HepG2 (cell line): ENCODE measurements around the gene CREBBP. TPM values are rescaled to one million over a fixed set of nuclear protein-coding genes. Genes with fewer than 3 reads are reported as not detected.

Experiments
- ATAC-seq: fragments of 200-7000 bp; cut with Tn5 transposase; 3 replicates; pipeline ENCODE4 v1.9.1; 2020; ENCODE audit warnings: mild to moderate bottlenecking, moderate library complexity
- BruUV-seq: library from RNA; stranded (reverse); fragments of 400-500 nt; replicated peaks from 2 replicates; lab custom pipeline; 2021; lab: Mats Ljungman, UMichigan
- CTCF ChIA-PET: fragments of 300-600 bp; formaldehyde crosslinking; extraction: SDS; loops from one replicate; lab custom pipeline; 2021; ENCODE audit warnings: low total read pairs, inconsistent platforms, low intra/inter-chr PET ratio; lab: Yijun Ruan, JAX
- POLR2A ChIA-PET: fragments of 350-600 bp; sonication (Branson Sonifier 250); formaldehyde crosslinking; loops from one replicate; lab custom pipeline; 2020; ENCODE audit warnings: antibody characterized with exemption, inconsistent platforms; lab: Yijun Ruan, JAX
- DNase-seq: peaks from one replicate; pipeline ENCODE4 v3.0.0-alpha.2; 2015; ENCODE audit warnings: low spot score
- FAIRE-seq: peaks from 3 replicates; lab custom pipeline; 2011; peaks lifted over from hg19 to GRCh38; lab: Jason Lieb, UNC
- H2AFZ ChIP-seq: one replicate; pipeline ENCODE4 v1.6.1; 2011; ENCODE audit warnings: low read length, inconsistent platforms
- H3K27ac ChIP-seq: fragments of 300-600 bp; 3 replicates; pipeline ENCODE4 v1.8.0; 2011; ENCODE audit warnings: mixed run types, mild to moderate bottlenecking, mixed read lengths, low read length, inconsistent platforms; ENCODE audit not compliant: insufficient read depth; ENCODE audit errors: extremely low read length
- H3K27me3 ChIP-seq, 2 experiments: fragments of 200-600 bp in 1 of 2; 2 replicates in 1 of 2; 3 replicates in 1 of 2; pipeline versions ENCODE4 v1.6.0 to v1.8.0; 2011; ENCODE audit warnings: low read length in 2 of 2, mild to moderate bottlenecking in 2 of 2, moderate library complexity in 2 of 2, inconsistent platforms in 1 of 2; ENCODE audit not compliant: insufficient read depth in 2 of 2, control insufficient read depth in 1 of 2
- H3K36me3 ChIP-seq, 2 experiments: fragments of 200-600 bp in 1 of 2; replicated peaks in 1 of 2; 2 replicates in 1 of 2; 3 replicates in 1 of 2; pipeline versions ENCODE4 v1.5.1 to v1.8.0; 2011; ENCODE audit warnings: low read length in 2 of 2, inconsistent platforms in 1 of 2; ENCODE audit not compliant: insufficient read depth in 2 of 2, control insufficient read depth in 1 of 2
- H3K4me1 ChIP-seq: 2 replicates; pipeline ENCODE4 v1.5.1; 2012; ENCODE audit warnings: low read length, inconsistent platforms; ENCODE audit not compliant: insufficient read depth
- H3K4me2 ChIP-seq: 2 replicates; pipeline ENCODE4 v1.6.0; 2011; ENCODE audit warnings: low read depth, low read length, inconsistent platforms
- H3K4me3 ChIP-seq, 3 experiments: fragments of 200-600 bp in 1 of 3; sonication (generic), shearing (Covaris generic) in 1 of 3; replicated peaks in 1 of 3; 2 replicates each; pipeline ENCODE4 v1.5.1; 2011 to 2016; ENCODE audit warnings: low read length in 3 of 3, inconsistent platforms in 2 of 3, low read depth in 2 of 3, mild to moderate bottlenecking in 2 of 3, control low read depth in 1 of 3, mixed read lengths in 1 of 3; ENCODE audit not compliant: insufficient read depth in 1 of 3
- H3K79me2 ChIP-seq: one replicate; pipeline ENCODE4 v1.6.1; 2011; ENCODE audit warnings: low read length, inconsistent platforms; ENCODE audit not compliant: insufficient read depth
- H3K9ac ChIP-seq: 2 replicates; pipeline ENCODE4 v1.6.0; 2011; ENCODE audit warnings: mild to moderate bottlenecking, low read depth, low read length, inconsistent platforms; ENCODE audit not compliant: insufficient read depth
- H3K9me3 ChIP-seq: 2 replicates; pipeline ENCODE4 v1.5.1; 2012; ENCODE audit warnings: mild to moderate bottlenecking, low read length
- H4K20me1 ChIP-seq: 2 replicates; pipeline ENCODE4 v1.6.0; 2011; ENCODE audit warnings: inconsistent platforms, mild to moderate bottlenecking, low read length, moderate library complexity; ENCODE audit not compliant: insufficient read depth
- ELF1 ChIP-seq: sonication (generic); formaldehyde crosslinking; IDR thresholded peaks from 2 replicates; pipeline ENCODE4 v1.4.0; 2020; ENCODE audit warnings: missing genetic modification reagents
- JDP2 ChIP-seq: sonication (generic); formaldehyde crosslinking; IDR thresholded peaks from 2 replicates; pipeline ENCODE4 v1.8.1; 2022; ENCODE audit warnings: missing genetic modification reagents, borderline replicate concordance
- MTA1 ChIP-seq: sonication (generic); formaldehyde crosslinking; IDR thresholded peaks from 2 replicates; pipeline ENCODE4 v1.4.0; 2020; ENCODE audit warnings: missing genetic modification reagents, mild to moderate bottlenecking, borderline replicate concordance
- MTF1 ChIP-seq: sonication (generic); formaldehyde crosslinking; IDR thresholded peaks from 2 replicates; pipeline ENCODE4 v1.5.0; 2020; ENCODE audit warnings: missing genetic modification reagents
- POGZ ChIP-seq: sonication (generic); formaldehyde crosslinking; IDR thresholded peaks from 2 replicates; pipeline ENCODE4 v1.4.0; 2020; ENCODE audit warnings: mild to moderate bottlenecking, missing genetic modification reagents
- SIX1 ChIP-seq: sonication (generic); formaldehyde crosslinking; IDR thresholded peaks from 2 replicates; pipeline ENCODE4 v1.4.0; 2020; ENCODE audit warnings: missing genetic modification reagents, borderline replicate concordance
- ZBTB38 ChIP-seq: sonication (generic); formaldehyde crosslinking; IDR thresholded peaks from 2 replicates; pipeline ENCODE4 v1.5.1; 2020; ENCODE audit warnings: mild to moderate bottlenecking, missing genetic modification reagents
- ZBTB40 ChIP-seq, 2 experiments: fragments of 450-650 bp in 1 of 2; sonication (generic) in 1 of 2; formaldehyde crosslinking in 1 of 2; IDR thresholded peaks; 2 replicates each; pipeline versions ENCODE4 v1.6.1 to v1.8.0; 2016 to 2022; ENCODE audit warnings: antibody characterized with exemption in 1 of 2, mild to moderate bottlenecking in 1 of 2, missing genetic modification reagents in 1 of 2
- ZBTB7A ChIP-seq: sonication (generic); formaldehyde crosslinking; IDR thresholded peaks from 2 replicates; pipeline ENCODE4 v1.8.0; 2022; ENCODE audit warnings: mild to moderate bottlenecking, missing genetic modification reagents
- ZNF552 ChIP-seq: sonication (generic); formaldehyde crosslinking; IDR thresholded peaks from 2 replicates; pipeline ENCODE4 v1.9.0; 2022; ENCODE audit warnings: missing genetic modification reagents, mild to moderate bottlenecking, borderline replicate concordance
- WGBS: methylation state at CpG from one replicate; pipeline ENCODE4 v1.1.6; 2017; ENCODE audit warnings: low lambda C conversion rate; 5-methylcytosine and 5-hydroxymethylcytosine counted together
- in situ Hi-C: cut with HindIII; loops from 2 replicates; pipeline ENCODE4 v1.10.0; 2017; ENCODE audit warnings: low pct_unique_long_range_greater_than_20kb; ENCODE audit not compliant: extremely low pct_ligation_motif_present
- intact Hi-C: fragments of 100-400 bp; cut with micrococcal nuclease; formaldehyde crosslinking; loops from one replicate; pipeline ENCODE4 v1.10.0; 2022; ENCODE audit not compliant: unreplicated experiment
- polyA plus RNA-seq, 8 experiments: library from polyadenylated mRNA; depleted of rRNA in 3 of 8; stranded (reverse) in 7 of 8; unstranded in 1 of 8; fragments of >200 nt; fragmentation: Illumina TruSeq in 4 of 8; extraction: Trizol in 4 of 8; gene quantifications; 2 replicates each; pipeline versions ENCODE4 v1.2.1 to v1.2.3, GENCODE V29; 2011 to 2016; ENCODE audit warnings: low read depth in 4 of 8, missing spikeins in 1 of 8, mixed read lengths in 1 of 8; ENCODE audit not compliant: insufficient read depth in 1 of 8
- total RNA-seq, 5 experiments: library from RNA; depleted of rRNA; stranded (reverse); fragments of >200 nt; fragmentation: Illumina TruSeq; extraction: Trizol; gene quantifications; 2 replicates each; pipeline ENCODE4 v1.2.3, GENCODE V29; 2016; ENCODE audit warnings: low read depth in 1 of 5
- TF ChIP-seq, protein P1 (sequence below): sonication (generic); formaldehyde crosslinking; IDR thresholded peaks from 2 replicates; pipeline ENCODE4 v1.4.0; 2020; ENCODE audit warnings: missing genetic modification reagents, mild to moderate bottlenecking, borderline replicate concordance

Gene CREBBP
- total and polyA plus RNA-seq, 2 of the 13 experiments (the other 11 are each of a cell fraction or from before 2014, with no cell fraction given) = 5.3 to 10.4 TPM

- no TSS peak for BruUV-seq
- H3K36me3 ChIP-seq = peaks cover 35 to 87% of the 10 kb centered on the region in 2 experiments
- H3K27me3 ChIP-seq = no peaks in the 10 kb centered on the region
- intact Hi-C loops (no loop called here), in situ Hi-C loops (no loop called here)
- FAIRE-seq (no peak), ATAC-seq (no peak), DNase-seq (no peak)
- no peak overlapping the region for H3K4me2 ChIP-seq
- no peak overlapping the region for H3K4me3 ChIP-seq
- H3K79me2 ChIP-seq = no peaks in the 10 kb centered on the region
- no peaks in the 10 kb centered on the region for H3K9me3 ChIP-seq
- no peaks in the 10 kb centered on the region for H3K4me1 ChIP-seq
- WGBS = 95% methylated on average over 6 of the region's 6 CpGs
- POLR2A ChIA-PET = no interaction called here
- no peak overlapping the region for H2AFZ ChIP-seq
- CTCF ChIA-PET = no interaction called here
- no peaks in the 10 kb centered on the region for H4K20me1 ChIP-seq
- no peak overlapping the region for H3K9ac ChIP-seq
- H3K27ac ChIP-seq = no peak overlapping the region
- TF ChIP-seq, protein P1, sequence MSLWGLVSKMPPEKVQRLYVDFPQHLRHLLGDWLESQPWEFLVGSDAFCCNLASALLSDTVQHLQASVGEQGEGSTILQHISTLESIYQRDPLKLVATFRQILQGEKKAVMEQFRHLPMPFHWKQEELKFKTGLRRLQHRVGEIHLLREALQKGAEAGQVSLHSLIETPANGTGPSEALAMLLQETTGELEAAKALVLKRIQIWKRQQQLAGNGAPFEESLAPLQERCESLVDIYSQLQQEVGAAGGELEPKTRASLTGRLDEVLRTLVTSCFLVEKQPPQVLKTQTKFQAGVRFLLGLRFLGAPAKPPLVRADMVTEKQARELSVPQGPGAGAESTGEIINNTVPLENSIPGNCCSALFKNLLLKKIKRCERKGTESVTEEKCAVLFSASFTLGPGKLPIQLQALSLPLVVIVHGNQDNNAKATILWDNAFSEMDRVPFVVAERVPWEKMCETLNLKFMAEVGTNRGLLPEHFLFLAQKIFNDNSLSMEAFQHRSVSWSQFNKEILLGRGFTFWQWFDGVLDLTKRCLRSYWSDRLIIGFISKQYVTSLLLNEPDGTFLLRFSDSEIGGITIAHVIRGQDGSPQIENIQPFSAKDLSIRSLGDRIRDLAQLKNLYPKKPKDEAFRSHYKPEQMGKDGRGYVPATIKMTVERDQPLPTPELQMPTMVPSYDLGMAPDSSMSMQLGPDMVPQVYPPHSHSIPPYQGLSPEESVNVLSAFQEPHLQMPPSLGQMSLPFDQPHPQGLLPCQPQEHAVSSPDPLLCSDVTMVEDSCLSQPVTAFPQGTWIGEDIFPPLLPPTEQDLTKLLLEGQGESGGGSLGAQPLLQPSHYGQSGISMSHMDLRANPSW (CRISPR knock-in tag) = no peak
- TF ChIP-seq POGZ (CRISPR knock-in tag) (no peak), ZBTB40 (IDR thresholded peaks at IDR 0.05) (no peak), ZBTB40 (CRISPR knock-in tag; IDR thresholded peaks at IDR 0.05) (no peak), ELF1 (no peak), MTA1 (CRISPR knock-in tag) (no peak), SIX1 (CRISPR knock-in tag) (no peak), ZNF552 (CRISPR knock-in tag) (no peak), JDP2 (CRISPR knock-in tag) (no peak), ZBTB7A (no peak), ZBTB38 (CRISPR knock-in tag) (no peak), MTF1 (CRISPR knock-in tag) (no peak)
These were observed 106.3 kb downstream of the CREBBP start for GRCh38 chr16:3774156-3774767.
